Sigmoid colon (tissue), 4 donors: ENCODE measurements around the gene DNAH14.

Experiments used
- CTCF ChIP-seq, 4 experiments: fragments of 450-650 bp in 3 of 4; fragments of 200-600 bp in 1 of 4; IDR thresholded peaks; one replicate each; pipeline ENCODE4 v1.5.1; 2016 to 2019; ENCODE audit warnings: antibody characterized with exemption in 4 of 4, mild to moderate bottlenecking in 3 of 4, moderate library complexity in 2 of 4
- EP300 ChIP-seq, 4 donors: sonication (generic); formaldehyde crosslinking; IDR thresholded peaks; one replicate each; pipeline ENCODE4 v1.6.1; 2017; ENCODE audit warnings: antibody characterized with exemption in 4 of 4
- POLR2AphosphoS5 ChIP-seq, 4 donors: sonication (generic); formaldehyde crosslinking; IDR thresholded peaks; one replicate each; pipeline ENCODE4 v1.6.1; 2017; ENCODE audit warnings: antibody characterized with exemption in 4 of 4

GRCh38 chr1:225350872-225351271 lies 421.4 kb downstream of the DNAH14 start:
- TF ChIP-seq CTCF (IDR thresholded peaks at IDR 0.05) = no peak
- TF ChIP-seq EP300 (IDR thresholded peaks at IDR 0.05) = no peak
- TF ChIP-seq POLR2AphosphoS5 (IDR thresholded peaks at IDR 0.05) = no peak
